ENCODE measurements around the gene FBLN2.

- TF ChIP-seq POLR2AphosphoS5 (IDR thresholded peaks at IDR 0.05) = no peak
- TF ChIP-seq POLR2A (IDR thresholded peaks at IDR 0.05; ENCODE audit: low read depth) = no peak
These were observed 59.1 kb downstream of the FBLN2 start for GRCh38 chr3:13607821-13608597.

Measured in esophagus muscularis mucosa (tissue), 2 donors.